Lung (tissue), 12 donors: ENCODE data around the gene SH3TC1. TPM values are rescaled to one million over a fixed set of nuclear protein-coding genes. Genes with fewer than 3 reads are reported as not detected.
A peak's percentile ranks its signal among the peaks of the same experiment; 100 is the strongest.

Source experiments
- ATAC-seq: fragments of 200-7000 bp; cut with Tn5 transposase; one replicate; pipeline ENCODE4 v1.9.1; 2020; ENCODE audit warnings: moderate number of reproducible peaks; ENCODE audit not compliant: insufficient read depth, low FRiP score
- DNase-seq, 3 donors: peaks; one replicate each; pipeline ENCODE4 v3.0.0-alpha.2; 2013 to 2017
- H3K27ac ChIP-seq, 2 donors: one replicate each; pipeline ENCODE4 v1.5.1; 2013; ENCODE audit warnings: mild to moderate bottlenecking in 2 of 2, moderate library complexity in 2 of 2, control low read depth in 1 of 2, inconsistent platforms in 1 of 2, low read depth in 1 of 2, low read length in 1 of 2
- H3K27me3 ChIP-seq, 3 donors: one replicate each; pipeline ENCODE4 v1.5.1; 2013; ENCODE audit warnings: low read length in 2 of 3; ENCODE audit not compliant: control insufficient read depth in 3 of 3, insufficient read depth in 3 of 3
- H3K36me3 ChIP-seq, 4 donors: one replicate each; pipeline ENCODE4 v1.5.1; 2013; ENCODE audit warnings: low read length in 4 of 4, mild to moderate bottlenecking in 1 of 4, moderate library complexity in 1 of 4; ENCODE audit not compliant: control insufficient read depth in 4 of 4, insufficient read depth in 4 of 4
- H3K4me1 ChIP-seq, 5 donors: one replicate each; pipeline ENCODE4 v1.5.1; 2013; ENCODE audit warnings: low read length in 5 of 5, mild to moderate bottlenecking in 2 of 5, moderate library complexity in 1 of 5; ENCODE audit not compliant: control insufficient read depth in 5 of 5, insufficient read depth in 5 of 5
- H3K4me3 ChIP-seq: one replicate; pipeline ENCODE4 v1.5.1; 2013; ENCODE audit warnings: mild to moderate bottlenecking, control low read depth, moderate library complexity
- H3K9ac ChIP-seq, 2 donors: one replicate each; pipeline ENCODE4 v1.5.1; 2013; ENCODE audit warnings: low read length in 2 of 2, control low read depth in 1 of 2; ENCODE audit not compliant: insufficient read depth in 1 of 2
- H3K9me3 ChIP-seq, 4 donors: one replicate each; pipeline ENCODE4 v1.5.1; 2013; ENCODE audit warnings: low read length in 3 of 4, mild to moderate bottlenecking in 1 of 4, moderate library complexity in 1 of 4; ENCODE audit not compliant: control insufficient read depth in 4 of 4, insufficient read depth in 3 of 4
- CTCF ChIP-seq: IDR thresholded peaks from 2 replicates; pipeline ENCODE4 v1.5.1; 2012; ENCODE audit warnings: mild to moderate bottlenecking; ENCODE audit errors: control extremely low read depth, extremely low read depth
- WGBS, 2 donors: extraction: QIAGEN DNeasy Blood & Tissue Kit; methylation state at CpG; one replicate each; pipeline ENCODE4 v1.1.7; 2013; 5-methylcytosine and 5-hydroxymethylcytosine counted together
- polyA plus RNA-seq, 2 donors: library from polyadenylated mRNA; stranded (reverse); fragments of 200-250 nt; gene quantifications; one replicate each; pipeline ENCODE4 v1.2.1, GENCODE V29; 2013
- total RNA-seq, 2 donors: library from RNA; depleted of rRNA in 1 of 2; stranded (reverse); fragments of >200 nt in 1 of 2; gene quantifications; one replicate each; pipeline ENCODE4 v1.2.1, GENCODE V29; 2014 to 2021
- donor health status: control.
- donor health status: control.
- donor health status: Bipolar disorder and iron deficiency.
- donor health status: healthy.
- donor health status: DM: yes; HTN: yes; CAD: no.

The SH3TC1 gene
- total and polyA plus RNA-seq, 4 donors, result 21.4 to 67.3 (median 38.1) TPM

- Histone ChIP-seq H3K9ac (no peak overlapping the region), H3K36me3 (no peaks in the 10 kb centered on the region), H3K27ac (no peak overlapping the region), H3K9me3 (no peaks in the 10 kb centered on the region), H3K27me3 (no peaks in the 10 kb centered on the region), H3K4me3 (no peak overlapping the region), H3K4me1 (peaks cover 0 to 44% (median 12%) of the 10 kb centered on the region in 5 donors)
- no peak for TF ChIP-seq CTCF
- DNase-seq (no peak), ATAC-seq (no peak)
- 85 to 88% methylated on average over 9 of the region's 9 CpGs for WGBS, 2 donors
Measured at GRCh38 chr4:8185930-8186329, 13.2 kb upstream of the SH3TC1 start.

- DNase-seq (no peak), ATAC-seq (no peak)
- Histone ChIP-seq H3K4me3 (no peak overlapping the region), H3K9ac (no peak overlapping the region), H3K9me3 (no peaks in the 10 kb centered on the region), H3K36me3 (no peaks in the 10 kb centered on the region), H3K27ac (no peak overlapping the region), H3K4me1 (peaks cover 0 to 32% (median 16%) of the 10 kb centered on the region in 5 donors), H3K27me3 (no peaks in the 10 kb centered on the region)
- no peak for TF ChIP-seq CTCF
- 81 to 86% methylated on average over 12 of the region's 12 CpGs for WGBS, 2 donors
Measured at GRCh38 chr4:8188085-8188484, 11.0 kb upstream of the SH3TC1 start.

- no peak for TF ChIP-seq CTCF
- Histone ChIP-seq H3K4me1 (peaks cover 0 to 29% (median 17%) of the 10 kb centered on the region in 5 donors), H3K9me3 (no peaks in the 10 kb centered on the region), H3K9ac (peak overlapping the region in 1 of 2 donors; percentile 25), H3K27me3 (no peaks in the 10 kb centered on the region), H3K4me3 (no peak overlapping the region), H3K36me3 (no peaks in the 10 kb centered on the region), H3K27ac (peak overlapping the region; percentile 46 to 55)
- DNase-seq, result peak; percentile 76 to 88 (median 83)
- ATAC-seq, result peak; percentile 44
- 44 to 66% methylated on average over 29 of the region's 29 CpGs for WGBS, 2 donors
Measured at GRCh38 chr4:8188743-8189550, 10.1 kb upstream of the SH3TC1 start.
